Psoas muscle (tissue), 8 donors: ENCODE data around the gene ATP2A3. TPM values are rescaled to one million over a fixed set of nuclear protein-coding genes. Genes with fewer than 3 reads are reported as not detected.

Experiments used
- ATAC-seq, 4 donors: fragments of 200-7000 bp; cut with Tn5 transposase; one replicate each; pipeline ENCODE4 v1.9.1; 2020; ENCODE audit warnings: moderate library complexity in 3 of 4, mild to moderate bottlenecking in 2 of 4
- DNase-seq, 2 donors: peaks; one replicate each; pipeline ENCODE4 v3.0.0-alpha.2; 2020
- H3K27ac ChIP-seq: fragments of 200-600 bp; one replicate; pipeline ENCODE4 v1.8.0; 2022
- H3K27me3 ChIP-seq, 3 donors: fragments of 200-600 bp in 1 of 3; one replicate each; pipeline versions ENCODE4 v1.6.1 to v1.8.0; 2013 to 2022; ENCODE audit warnings: low read length in 2 of 3, mild to moderate bottlenecking in 2 of 3, moderate library complexity in 1 of 3; ENCODE audit not compliant: insufficient read depth in 3 of 3
- H3K36me3 ChIP-seq, 2 donors: fragments of 200-600 bp in 1 of 2; one replicate each; pipeline versions ENCODE4 v1.6.1 to v1.8.0; 2013 to 2022; ENCODE audit warnings: low read depth in 1 of 2, mild to moderate bottlenecking in 1 of 2, moderate library complexity in 1 of 2; ENCODE audit not compliant: insufficient read depth in 1 of 2
- H3K4me1 ChIP-seq: fragments of 200-600 bp; one replicate; pipeline ENCODE4 v1.8.0; 2022
- H3K4me3 ChIP-seq: fragments of 200-600 bp; one replicate; pipeline ENCODE4 v1.8.0; 2022; ENCODE audit warnings: mild to moderate bottlenecking
- H3K9me3 ChIP-seq: fragments of 200-600 bp; one replicate; pipeline ENCODE4 v1.8.0; 2022
- WGBS, 3 donors: extraction: QIAGEN DNeasy Blood & Tissue Kit; methylation state at CpG; one replicate each; pipeline versions ENCODE4 v1.1.6 to v1.1.7; 2013; 5-methylcytosine and 5-hydroxymethylcytosine counted together
- intact Hi-C, 2 donors: fragments of 100-400 bp; cut with DNase I; formaldehyde crosslinking; loops; one replicate each; pipeline versions ENCODE4 v1.11.0 to v1.14.2; 2022
- polyA plus RNA-seq, 3 donors: library from polyadenylated mRNA; stranded (reverse); fragments of 200-250 nt; gene quantifications; one replicate each; pipeline ENCODE4 v1.2.3, GENCODE V29; 2013
- total RNA-seq, 4 donors: library from RNA; stranded (reverse); fragmentation: NEBNext Ultra II Directional in 2 of 4; extraction: Animal tissue kit (Norgen Biotek cat#: 25700) in 2 of 4; gene quantifications; one replicate each; pipeline versions ENCODE4 v1.2.1 to v1.2.4, GENCODE V29; 2021 to 2023
- TF ChIP-seq, protein P1 (sequence below): fragments of 200-600 bp; IDR thresholded peaks from one replicate; pipeline ENCODE4 v1.8.0; 2022; ENCODE audit warnings: antibody characterized with exemption
- donor health status: healthy with polysubstance abuse.
- donor health status: DM: no; HTN: no; CAD: no; lungs with moderate emphysema.
- donor health status: Bipolar disorder and iron deficiency.
- donor health status: healthy.
- donor health status: DM: yes; HTN: yes; CAD: no.
- donor health status: DM: no; HTN: no; CAD: no.
- donor health status: DM: no; HTN: no; CAD: no.
- donor health status: DM: yes; HTN: yes; CAD: no.

ATP2A3 gene
- total and polyA plus RNA-seq, 7 donors: 1.2 to 3.8 (median 3.0) TPM

DNA sequence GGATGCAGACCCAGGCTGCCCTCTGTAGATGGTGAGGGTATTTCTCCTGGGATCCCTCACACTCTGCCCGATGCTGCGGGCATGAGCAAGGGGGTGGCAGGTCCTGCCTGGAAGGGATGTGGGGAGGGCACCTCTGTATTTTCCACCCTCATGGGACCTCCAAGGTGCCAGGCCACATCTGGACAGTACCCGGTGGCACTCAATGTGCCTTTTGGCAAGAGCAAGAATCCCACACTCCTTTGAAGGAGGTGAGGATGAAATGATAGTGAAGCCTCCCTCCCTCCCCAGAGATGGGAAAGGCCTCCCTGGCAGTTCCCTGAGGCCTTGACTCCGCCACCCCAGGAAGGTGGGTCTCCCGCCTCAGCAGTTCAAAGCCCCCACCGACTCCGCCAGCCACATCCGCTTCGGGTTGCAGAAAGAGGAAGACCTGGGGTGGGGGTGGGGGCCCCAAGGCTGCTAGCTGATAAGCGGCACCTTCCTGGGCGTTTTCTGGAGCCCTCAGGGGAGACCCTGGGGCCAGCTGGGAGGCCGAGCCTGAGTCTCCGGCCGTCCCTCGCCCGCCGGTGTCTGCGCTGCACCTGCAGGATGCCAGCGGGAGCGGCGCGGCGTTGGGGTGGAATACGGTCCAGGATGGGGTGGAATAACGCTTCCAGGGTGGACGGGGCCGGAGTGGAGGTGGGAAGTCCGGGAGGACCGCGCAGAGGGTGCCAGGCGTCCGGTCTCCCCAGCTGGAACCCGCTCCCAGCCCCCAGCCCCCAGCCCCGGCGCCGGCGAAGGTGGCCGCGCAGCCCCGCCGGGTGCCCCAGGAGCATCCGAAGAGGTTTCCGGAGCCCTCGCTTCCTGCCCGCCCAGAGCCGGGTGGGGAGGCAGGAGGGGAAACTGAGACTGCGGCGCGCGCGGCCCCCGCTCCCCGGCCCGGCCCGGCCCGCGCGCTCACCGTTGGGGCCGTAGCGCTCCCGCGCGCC lies 718 bp downstream of the ATP2A3 start:
- no peaks in the 10 kb centered on the region for H3K9me3 ChIP-seq
- ATAC-seq (no peak), DNase-seq (no peak)
- no peaks in the 10 kb centered on the region for H3K4me1 ChIP-seq
- H3K27ac ChIP-seq: no peak overlapping the region
- peaks cover 0 to 47% (median 16%) of the 10 kb centered on the region in 3 donors for H3K27me3 ChIP-seq
- peak overlapping the region; percentile 45 for H3K4me3 ChIP-seq
- intact Hi-C loops: loop anchor here in 1 of 2 donors (10.0 kb wide), 1 partner anchor 691 kb away; no protein-coding TSS in a partner anchor
- no peaks in the 10 kb centered on the region for H3K36me3 ChIP-seq
- TF ChIP-seq, protein P1, sequence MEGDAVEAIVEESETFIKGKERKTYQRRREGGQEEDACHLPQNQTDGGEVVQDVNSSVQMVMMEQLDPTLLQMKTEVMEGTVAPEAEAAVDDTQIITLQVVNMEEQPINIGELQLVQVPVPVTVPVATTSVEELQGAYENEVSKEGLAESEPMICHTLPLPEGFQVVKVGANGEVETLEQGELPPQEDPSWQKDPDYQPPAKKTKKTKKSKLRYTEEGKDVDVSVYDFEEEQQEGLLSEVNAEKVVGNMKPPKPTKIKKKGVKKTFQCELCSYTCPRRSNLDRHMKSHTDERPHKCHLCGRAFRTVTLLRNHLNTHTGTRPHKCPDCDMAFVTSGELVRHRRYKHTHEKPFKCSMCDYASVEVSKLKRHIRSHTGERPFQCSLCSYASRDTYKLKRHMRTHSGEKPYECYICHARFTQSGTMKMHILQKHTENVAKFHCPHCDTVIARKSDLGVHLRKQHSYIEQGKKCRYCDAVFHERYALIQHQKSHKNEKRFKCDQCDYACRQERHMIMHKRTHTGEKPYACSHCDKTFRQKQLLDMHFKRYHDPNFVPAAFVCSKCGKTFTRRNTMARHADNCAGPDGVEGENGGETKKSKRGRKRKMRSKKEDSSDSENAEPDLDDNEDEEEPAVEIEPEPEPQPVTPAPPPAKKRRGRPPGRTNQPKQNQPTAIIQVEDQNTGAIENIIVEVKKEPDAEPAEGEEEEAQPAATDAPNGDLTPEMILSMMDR: no peak
- 6 to 18% (median 11%) methylated on average over 32 to 64 of the region's 64 CpGs for WGBS, 3 donors

DNA sequence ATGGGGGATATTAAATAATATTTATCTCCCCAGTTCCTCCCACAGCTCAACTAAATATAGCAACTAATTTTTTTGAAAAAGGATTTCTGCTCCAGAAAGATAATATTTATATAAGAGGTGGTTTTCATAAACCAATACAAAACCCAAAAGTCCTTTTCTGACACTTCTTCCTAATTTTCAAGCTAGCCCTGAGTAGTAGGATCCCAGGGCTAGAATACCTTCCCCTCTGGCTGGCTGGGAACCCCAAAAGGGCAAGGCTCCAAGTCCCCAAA lies 1.3 kb downstream of the ATP2A3 start:
- TF ChIP-seq, protein P1: no peak
- peak overlapping the region; percentile 45 for H3K4me3 ChIP-seq
- intact Hi-C loops: loop anchor here in 1 of 2 donors (10.0 kb wide), 1 partner anchor 692 kb away; no protein-coding TSS in a partner anchor
- H3K27me3 ChIP-seq: peaks cover 0 to 47% (median 16%) of the 10 kb centered on the region in 3 donors
- no peaks in the 10 kb centered on the region for H3K4me1 ChIP-seq
- H3K9me3 ChIP-seq: no peaks in the 10 kb centered on the region
- H3K27ac ChIP-seq: no peak overlapping the region
- ATAC-seq (no peak), DNase-seq (no peak)
- no peaks in the 10 kb centered on the region for H3K36me3 ChIP-seq

DNA sequence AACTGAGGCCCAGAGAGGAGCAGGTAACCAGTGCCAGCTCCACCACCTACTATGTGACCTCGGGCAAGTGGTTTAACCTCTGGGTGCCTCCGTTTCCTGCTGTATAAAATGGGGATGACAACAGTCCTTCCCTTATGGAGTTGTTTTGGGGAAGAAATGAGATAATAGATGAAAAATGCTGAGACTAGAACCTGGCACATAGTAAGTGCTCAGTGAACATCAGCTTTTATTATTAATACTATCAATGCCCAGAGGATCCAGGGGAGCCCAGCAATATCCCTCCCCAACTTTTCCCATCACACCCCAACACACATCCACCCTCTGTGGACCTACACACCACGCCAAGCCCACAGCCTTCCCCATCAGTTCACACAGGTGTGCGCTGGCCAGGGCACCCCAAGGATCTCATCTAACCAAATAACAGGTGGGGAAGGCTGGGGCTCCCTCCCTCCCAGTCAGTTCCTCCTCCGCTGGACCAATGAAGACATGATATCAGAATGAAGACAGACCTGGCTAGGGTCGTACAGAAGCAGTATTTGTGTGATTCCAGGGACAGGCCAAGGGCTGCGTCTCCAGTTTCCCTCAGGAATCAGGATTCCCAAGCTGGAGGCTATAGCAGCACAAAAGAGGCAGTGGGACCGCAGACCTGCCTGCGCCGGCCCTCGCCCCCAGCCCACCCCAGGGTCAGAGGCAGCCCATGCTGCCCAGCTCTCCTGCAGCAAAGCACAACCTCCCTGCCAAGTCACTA lies 1.8 kb downstream of the ATP2A3 start:
- TF ChIP-seq, protein P1: no peak
- 72 to 80% (median 77%) methylated on average over 11 of the region's 11 CpGs for WGBS, 3 donors
- no peaks in the 10 kb centered on the region for H3K36me3 ChIP-seq
- no peak overlapping the region for H3K27ac ChIP-seq
- intact Hi-C loops: loop anchor here in 1 of 2 donors (10.0 kb wide), 1 partner anchor 692 kb away; no protein-coding TSS in a partner anchor
- peaks cover 0 to 47% (median 16%) of the 10 kb centered on the region in 3 donors for H3K27me3 ChIP-seq
- H3K4me1 ChIP-seq: no peaks in the 10 kb centered on the region
- no peak for ATAC-seq
- no peak overlapping the region for H3K4me3 ChIP-seq
- H3K9me3 ChIP-seq: no peaks in the 10 kb centered on the region
- no peak for DNase-seq

DNA sequence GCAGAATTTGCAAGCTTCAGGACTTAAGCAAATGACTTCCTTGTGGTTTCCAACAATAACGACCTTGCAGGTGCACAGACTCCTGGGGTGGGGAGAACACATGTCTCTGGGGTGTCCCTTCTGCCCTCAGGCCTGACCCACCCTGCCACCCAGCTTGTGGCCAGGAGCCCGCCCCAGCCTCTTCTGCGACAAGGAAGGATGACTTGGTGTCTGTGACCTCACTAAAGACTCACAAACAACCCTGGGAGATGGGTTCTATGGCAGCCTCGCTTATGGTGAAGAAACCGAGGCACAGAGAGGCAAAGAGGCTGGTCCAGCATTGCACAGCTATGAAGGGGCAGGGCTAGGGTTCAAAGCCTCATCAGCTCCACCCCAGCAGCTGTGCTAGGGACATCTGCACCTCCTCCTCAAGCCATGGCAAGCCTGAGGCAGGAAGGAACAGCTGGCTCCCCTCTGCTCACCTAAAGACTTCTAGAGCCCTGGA lies 2.6 kb downstream of the ATP2A3 start:
- no peaks in the 10 kb centered on the region for H3K4me1 ChIP-seq
- H3K9me3 ChIP-seq: no peaks in the 10 kb centered on the region
- intact Hi-C loops: loop anchor here in 1 of 2 donors (10.0 kb wide), 1 partner anchor 693 kb away; no protein-coding TSS in a partner anchor
- ATAC-seq (no peak), DNase-seq (no peak)
- WGBS, 3 donors: 65 to 70% (median 70%) methylated on average over 5 of the region's 5 CpGs
- TF ChIP-seq, protein P1: no peak
- no peak overlapping the region for H3K27ac ChIP-seq
- H3K4me3 ChIP-seq: no peak overlapping the region
- no peaks in the 10 kb centered on the region for H3K36me3 ChIP-seq
- H3K27me3 ChIP-seq: peaks cover 0 to 47% (median 14%) of the 10 kb centered on the region in 3 donors
